Astrocyte (in vitro differentiated cells and primary cell): Measurements from ENCODE around the gene KDF1.

Experiments used
- CTCF ChIP-seq: IDR thresholded peaks from 2 replicates; pipeline ENCODE4 v1.5.1; 2011; ENCODE audit warnings: low read depth, mild to moderate bottlenecking, inconsistent platforms, low read length, moderate library complexity; ENCODE audit not compliant: insufficient read depth
- EZH2 ChIP-seq: IDR thresholded peaks from 2 replicates; pipeline ENCODE4 v1.6.1; 2012; ENCODE audit warnings: mild to moderate bottlenecking, low read length, inconsistent platforms; ENCODE audit not compliant: insufficient read depth

GRCh38 chr1:27000090-27000816 lies 40.0 kb upstream of the KDF1 start:
- TF ChIP-seq CTCF (no peak), EZH2 (no peak)
